K562 (cell line): ENCODE results near the gene ANKS1B. TPM values are rescaled to one million over a fixed set of nuclear protein-coding genes. Genes with fewer than 3 reads are reported as not detected.

Experiments
- ATAC-seq: fragments of 200-7000 bp; cut with Tn5 transposase; 3 replicates; pipeline ENCODE4 v1.9.1; 2020; ENCODE audit warnings: moderate library complexity
- BruUV-seq: library from RNA; stranded (reverse); fragments of 400-500 nt; replicated peaks from 2 replicates; lab custom pipeline; 2021; lab: Mats Ljungman, UMichigan
- CTCF ChIA-PET: fragments of 300-600 bp; formaldehyde crosslinking; extraction: SDS; loops from one replicate; lab custom pipeline; 2021; ENCODE audit warnings: low intra/inter-chr PET ratio; lab: Yijun Ruan, JAX
- POLR2A ChIA-PET: fragments of 300-600, 350-650 bp; sonication (Branson Sonifier 250); formaldehyde crosslinking; extraction: SDS; loops from one replicate; lab custom pipeline; 2021; ENCODE audit warnings: antibody characterized with exemption, inconsistent platforms; lab: Yijun Ruan, JAX
- DNase-seq, 4 experiments: peaks; one replicate each; pipeline versions ENCODE4 v3.0.0 to v3.0.0-alpha.2; 2011 to 2018; ENCODE audit warnings: low spot score in 3 of 4, mixed read lengths in 3 of 4; ENCODE audit errors: extremely low read depth in 1 of 4
- FAIRE-seq: peaks from 2 replicates; lab custom pipeline; 2011; peaks lifted over from hg19 to GRCh38; lab: Jason Lieb, UNC
- H2AFZ ChIP-seq: 2 replicates; pipeline ENCODE4 v1.6.0; 2011; ENCODE audit warnings: low read depth, low read length, control low read depth, inconsistent platforms
- H3K27ac ChIP-seq: fragments of 200-600 bp; 3 replicates; pipeline ENCODE4 v1.8.0; 2011; ENCODE audit warnings: low read depth, mild to moderate bottlenecking, control low read depth, inconsistent platforms, low read length, moderate library complexity, mixed read lengths; ENCODE audit errors: extremely low read depth
- H3K27me3 ChIP-seq, 2 experiments: fragments of 300-600 bp in 1 of 2; 2 replicates in 1 of 2; 3 replicates in 1 of 2; pipeline versions ENCODE4 v1.6.0 to v1.8.0; 2011; ENCODE audit warnings: inconsistent platforms in 2 of 2, low read length in 2 of 2, mild to moderate bottlenecking in 1 of 2, mixed read lengths in 1 of 2, moderate library complexity in 1 of 2; ENCODE audit not compliant: control insufficient read depth in 2 of 2, insufficient read depth in 2 of 2
- H3K36me3 ChIP-seq: fragments of 300-600 bp; 3 replicates; pipeline ENCODE4 v1.8.0; 2011; ENCODE audit warnings: mild to moderate bottlenecking, low read length, inconsistent platforms; ENCODE audit not compliant: control insufficient read depth, insufficient read depth
- H3K4me1 ChIP-seq, 2 experiments: fragments of 200-600 bp in 1 of 2; replicated peaks in 1 of 2; 2 replicates in 1 of 2; 3 replicates in 1 of 2; pipeline versions ENCODE4 v1.5.1 to v1.8.0; 2011; ENCODE audit warnings: inconsistent platforms in 2 of 2, low read length in 2 of 2, mild to moderate bottlenecking in 1 of 2, mixed read lengths in 1 of 2, moderate library complexity in 1 of 2; ENCODE audit not compliant: control insufficient read depth in 2 of 2, insufficient read depth in 2 of 2
- H3K4me2 ChIP-seq: 2 replicates; pipeline ENCODE4 v1.6.1; 2011; ENCODE audit warnings: low read length, control low read depth, inconsistent platforms, mixed read lengths; ENCODE audit not compliant: insufficient read depth
- H3K4me3 ChIP-seq: fragments of 200-600 bp; sonication (generic), shearing (Covaris generic); 2 replicates; pipeline ENCODE4 v1.5.1; 2016; ENCODE audit warnings: control low read depth, inconsistent platforms
- H3K79me2 ChIP-seq: fragments of 200-600 bp; 3 replicates; pipeline ENCODE4 v1.8.0; 2011; ENCODE audit warnings: low read length, inconsistent platforms; ENCODE audit not compliant: control insufficient read depth, insufficient read depth
- H3K9ac ChIP-seq, 2 experiments: 2 replicates each; pipeline versions ENCODE4 v1.6.0 to v1.6.1; 2011; ENCODE audit warnings: low read depth in 2 of 2, low read length in 2 of 2, control low read depth in 1 of 2, inconsistent platforms in 1 of 2, mild to moderate bottlenecking in 1 of 2, mixed read lengths in 1 of 2; ENCODE audit not compliant: insufficient read depth in 1 of 2
- H3K9me1 ChIP-seq: one replicate; pipeline ENCODE4 v1.6.0; 2011; ENCODE audit warnings: inconsistent platforms, mild to moderate bottlenecking, low read length, moderate library complexity; ENCODE audit not compliant: control insufficient read depth, insufficient read depth
- H3K9me3 ChIP-seq: replicated peaks from 2 replicates; pipeline ENCODE4 v1.5.1; 2011; ENCODE audit warnings: low read depth, low read length, inconsistent platforms; ENCODE audit not compliant: control insufficient read depth, insufficient read depth
- H4K20me1 ChIP-seq: replicated peaks from 2 replicates; pipeline ENCODE4 v1.6.1; 2011; ENCODE audit warnings: low read length, inconsistent platforms, mixed read lengths; ENCODE audit not compliant: control insufficient read depth, insufficient read depth
- CTCF ChIP-seq, 3 experiments: IDR thresholded peaks in 2 of 3; conservative IDR thresholded peaks in 1 of 3; 2 replicates each; pipeline ENCODE4 v1.5.1; 2011 to 2012; ENCODE audit warnings: low read length in 3 of 3, mild to moderate bottlenecking in 3 of 3, control low read depth in 2 of 3, improper control_type of control experiment in 1 of 3, inconsistent platforms in 1 of 3, low read depth in 1 of 3, mixed read lengths in 1 of 3, moderate library complexity in 1 of 3; ENCODE audit not compliant: insufficient read depth in 2 of 3
- FOXP1 ChIP-seq: sonication (generic); formaldehyde crosslinking; IDR thresholded peaks from 2 replicates; pipeline ENCODE4 v1.8.0; 2022; ENCODE audit warnings: mild to moderate bottlenecking, missing genetic modification reagents
- RAD21 ChIP-seq, 2 experiments: fragments of 250-450 bp in 1 of 2; fragments of 450-650 bp in 1 of 2; sonication (Bioruptor Pico) in 1 of 2; formaldehyde crosslinking in 1 of 2; IDR thresholded peaks in 1 of 2; conservative IDR thresholded peaks in 1 of 2; 2 replicates each; pipeline versions ENCODE4 v1.4.0 to v1.8.0; 2020 to 2022; ENCODE audit warnings: mild to moderate bottlenecking in 2 of 2, moderate library complexity in 1 of 2
- SP2 ChIP-seq: IDR thresholded peaks from 2 replicates; pipeline ENCODE4 v1.6.1; 2011; ENCODE audit warnings: mild to moderate bottlenecking, low read depth, low read length, moderate library complexity; ENCODE audit not compliant: poor library complexity, severe bottlenecking; ENCODE audit errors: extremely low read depth
- WGBS: fragments of 100-300 bp; shearing (Covaris generic); methylation state at CpG from one replicate; pipeline ENCODE4 v1.1.6; 2016; ENCODE audit warnings: low coverage, mixed read lengths; ENCODE audit not compliant: insufficient coverage; ENCODE audit errors: missing lambda C conversion rate; 5-methylcytosine and 5-hydroxymethylcytosine counted together
- in situ Hi-C: fragments of 300-500 bp; cut with MboI; formaldehyde crosslinking; loops from 4 replicates; pipeline ENCODE4 v1.15.0; 2018; ENCODE audit warnings: inconsistent platforms, mixed read lengths
- intact Hi-C: fragments of 100-400 bp; cut with micrococcal nuclease; formaldehyde crosslinking; loops from 2 replicates; pipeline ENCODE4 v1.14.2; 2022
- polyA plus RNA-seq, 8 experiments: library from polyadenylated mRNA; depleted of rRNA in 4 of 8; stranded (reverse) in 5 of 8; unstranded in 3 of 8; fragments of >200 nt; fragmentation: Nextera tagmentation in 2 of 8; fragmentation: Illumina TruSeq in 1 of 8; extraction: Ambion mirVana in 2 of 8; extraction: Trizol in 1 of 8; gene quantifications; 2 replicates each; pipeline versions ENCODE4 v1.2.1 to v1.2.3, GENCODE V29; 2011 to 2014; ENCODE audit warnings: inconsistent platforms in 1 of 8, missing spikeins in 1 of 8
- total RNA-seq, 7 experiments: library from RNA; depleted of rRNA in 6 of 7; stranded (reverse); fragments of >200 nt in 6 of 7; fragmentation: Illumina TruSeq in 2 of 7; extraction: Trizol in 2 of 7; gene quantifications; 2 replicates each; pipeline versions ENCODE4 v1.2.1 to v1.2.3, GENCODE V29; 2011 to 2021; ENCODE audit warnings: low replicate concordance in 1 of 7

The ANKS1B gene
- total and polyA plus RNA-seq, 9 of the 15 experiments (the other 6 are each of a cell fraction or from before 2014, with no cell fraction given), result 0.04 to 0.47 (median 0.28) TPM; not detected in 4

- no TSS peak for BruUV-seq
- in situ Hi-C loops, result no loop called here
- Histone ChIP-seq H2AFZ (no peak overlapping the region), H3K9ac (no peak overlapping the region), H3K4me3 (no peak overlapping the region), H3K27me3 (no peaks in the 10 kb centered on the region), H3K4me1 (no peaks in the 10 kb centered on the region), H3K79me2 (no peaks in the 10 kb centered on the region), H4K20me1 (no peaks in the 10 kb centered on the region), H3K36me3 (no peaks in the 10 kb centered on the region)
- DNase-seq (peak in 1 of 4 experiments; percentile 0), ATAC-seq (no peak)
- 1% methylated on average over 7 of the region's 7 CpGs for WGBS
- intact Hi-C loops, result no loop called here
- TF ChIP-seq SP2, result no peak
- TF ChIP-seq RAD21 (CRISPR knock-in tag; conservative IDR thresholded peaks at IDR 0.05 in 1 of 2, IDR thresholded peaks at IDR 0.05 in 1 of 2), result 0 out of 4 replicates have a peak, but pooled peaks of 1 of the 2 experiments have one; percentile 8
- 0 out of 6 replicates have a peak, but pooled peaks of 1 of the 3 experiments have one; percentile 26 for TF ChIP-seq CTCF (IDR thresholded peaks at IDR 0.05 in 2 of 3, conservative IDR thresholded peaks at IDR 0.05 in 1 of 3; ENCODE audit: insufficient read depth in 2 of 3, low read depth in 1 of 3, low read length in 3 of 3)
- no peak for TF ChIP-seq FOXP1
- TF ChIP-seq, all 486 proteins: peak for 2
- H3K27ac ChIP-seq, result no peak overlapping the region
- ChIA-PET CTCF (interaction anchor here (0.6 kb wide), 1 partner anchor 223 kb away, joined by 3 read pairs; no protein-coding TSS in a partner anchor), POLR2A (no interaction called here)
- H3K9me3 ChIP-seq, result no peaks in the 10 kb centered on the region
- no peaks in the 10 kb centered on the region for H3K9me1 ChIP-seq
- no peak overlapping the region for H3K4me2 ChIP-seq
- FAIRE-seq, result no peak
Measured at GRCh38 chr12:99390707-99391106, 594.0 kb downstream of the ANKS1B start.
